HuH-7.5 (cell line): ENCODE data around the gene MGAT5.
"Not testable (repeated sequence)": the region's sequence is repeated elsewhere in the genome, so short reads cannot be mapped to it uniquely, and the experiment has no call there.

Experiments used
- DNase-seq: peaks from one replicate; pipeline ENCODE4 v3.0.0; 2011; ENCODE audit warnings: low spot score

MGAT5 gene

GRCh38 chr2:134276381-134277172, 22.7 kb downstream of the MGAT5 start:
- DNase-seq = no peak

DNA sequence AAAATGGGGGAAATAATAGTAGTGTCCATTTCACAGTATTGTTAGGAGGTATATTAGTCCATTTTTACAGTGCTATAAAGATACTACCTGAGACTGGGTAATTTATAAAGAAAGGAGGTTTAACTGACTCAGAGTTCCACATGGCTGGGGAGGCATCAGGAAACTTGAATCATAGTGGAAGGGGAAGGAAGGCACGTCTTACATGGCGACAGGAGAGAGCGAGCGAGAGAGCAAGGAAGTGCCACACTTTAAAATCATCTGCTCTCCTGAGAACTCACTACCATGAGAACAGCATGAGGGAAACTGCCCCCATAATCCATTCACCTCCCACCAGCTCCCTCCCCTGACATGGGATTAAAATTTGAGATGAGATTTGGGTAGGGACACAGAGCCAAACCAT, 23.4 kb downstream of the MGAT5 start:
- no peak for DNase-seq

DNA sequence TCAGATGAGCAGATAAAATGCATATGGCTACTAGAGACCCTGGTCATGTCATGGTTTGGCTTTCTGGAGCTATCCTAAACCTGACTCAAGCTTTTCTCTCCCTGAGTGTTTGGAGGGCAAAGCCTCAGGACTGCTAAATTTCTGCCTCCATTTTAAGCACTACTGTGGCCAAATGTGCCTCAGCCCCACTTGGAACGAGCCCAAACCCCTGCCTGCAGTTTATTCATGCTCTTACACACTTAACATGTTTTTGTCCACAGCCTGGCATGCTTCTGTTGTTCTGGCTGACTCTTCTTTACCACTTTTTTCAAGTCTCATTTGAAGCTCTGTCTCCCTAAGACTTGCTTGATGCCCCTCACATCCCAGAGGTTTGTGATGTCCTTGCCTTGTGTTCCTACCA, 24.7 kb downstream of the MGAT5 start:
- no peak for DNase-seq

- DNase-seq = no peak
These were observed 25.5 kb downstream of the MGAT5 start for GRCh38 chr2:134279417-134279816.

GRCh38 chr2:134280231-134280630, 26.4 kb downstream of the MGAT5 start:
- DNase-seq = no peak

DNA sequence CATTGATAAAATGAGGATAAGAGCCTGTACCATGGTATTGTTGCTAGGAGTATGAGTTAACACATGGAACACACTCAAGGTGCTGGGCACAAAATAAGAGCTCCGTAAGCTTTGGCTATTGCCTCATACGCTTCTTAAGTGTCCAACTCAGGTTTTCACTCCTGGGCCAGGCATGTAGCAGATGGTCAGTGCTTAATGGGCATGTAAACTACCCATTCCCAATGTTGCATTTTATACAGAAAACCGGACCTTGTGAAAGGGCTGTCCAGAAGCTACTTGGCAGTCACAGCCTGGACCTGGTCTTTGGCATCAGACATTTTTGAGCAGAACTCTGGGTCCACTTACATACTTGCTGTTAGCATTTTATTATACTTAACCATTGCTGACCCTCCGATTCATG, 26.9 kb downstream of the MGAT5 start:
- DNase-seq = no peak

- DNase-seq = no peak
These were observed 28.0 kb downstream of the MGAT5 start for GRCh38 chr2:134281815-134282419.

GRCh38 chr2:134282629-134283400, 28.9 kb downstream of the MGAT5 start:
- DNase-seq = no peak

- no peak for DNase-seq
These were observed 29.8 kb downstream of the MGAT5 start for GRCh38 chr2:134283661-134284060.

- DNase-seq = no peak
These were observed 30.3 kb downstream of the MGAT5 start for GRCh38 chr2:134284119-134284670.

DNA sequence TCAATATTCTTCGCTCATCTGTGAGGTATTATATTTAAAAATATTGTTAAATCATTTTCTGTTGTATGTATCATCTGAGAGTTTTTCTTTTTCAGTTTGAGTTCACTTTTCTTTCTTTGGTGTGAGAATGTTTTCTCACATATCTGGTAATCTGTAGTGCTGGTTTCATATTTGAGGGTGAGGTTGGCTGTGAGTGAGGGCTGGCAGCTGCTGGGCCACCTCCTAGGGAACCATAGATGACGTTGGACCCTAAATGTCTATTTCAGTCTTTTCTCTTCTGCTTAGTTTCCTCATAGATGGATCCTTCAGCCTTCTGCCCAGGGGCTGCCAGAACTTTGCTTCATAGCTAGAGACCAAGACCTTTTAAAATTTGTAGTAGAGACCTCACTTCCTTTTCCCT, 33.5 kb downstream of the MGAT5 start:
- no peak for DNase-seq

GRCh38 chr2:134288814-134289213, 34.9 kb downstream of the MGAT5 start:
- DNase-seq = no peak

GRCh38 chr2:134289225-134289624, 35.4 kb downstream of the MGAT5 start:
- no peak for DNase-seq

DNA sequence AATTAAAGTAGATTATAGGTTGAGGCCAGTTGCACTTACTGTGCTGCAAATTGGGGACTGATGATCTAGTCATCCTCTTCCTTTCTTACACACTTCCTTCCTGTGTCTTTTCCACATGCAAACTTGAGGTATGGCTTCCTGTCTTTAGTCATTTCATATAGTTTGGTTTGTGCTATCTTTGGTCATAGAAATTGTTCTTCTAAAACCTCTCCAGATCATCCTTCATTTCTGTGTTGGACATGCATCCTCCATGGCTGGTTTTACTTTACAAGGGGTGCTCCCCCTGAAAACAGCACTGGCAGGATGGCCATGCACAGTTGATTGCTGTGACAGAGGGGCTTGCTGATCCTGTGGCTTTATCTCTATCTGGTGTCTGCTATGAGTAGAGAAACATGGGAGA, 36.5 kb downstream of the MGAT5 start:
- no peak for DNase-seq

GRCh38 chr2:134292514-134292913, 38.6 kb downstream of the MGAT5 start:
- no peak for DNase-seq

DNA sequence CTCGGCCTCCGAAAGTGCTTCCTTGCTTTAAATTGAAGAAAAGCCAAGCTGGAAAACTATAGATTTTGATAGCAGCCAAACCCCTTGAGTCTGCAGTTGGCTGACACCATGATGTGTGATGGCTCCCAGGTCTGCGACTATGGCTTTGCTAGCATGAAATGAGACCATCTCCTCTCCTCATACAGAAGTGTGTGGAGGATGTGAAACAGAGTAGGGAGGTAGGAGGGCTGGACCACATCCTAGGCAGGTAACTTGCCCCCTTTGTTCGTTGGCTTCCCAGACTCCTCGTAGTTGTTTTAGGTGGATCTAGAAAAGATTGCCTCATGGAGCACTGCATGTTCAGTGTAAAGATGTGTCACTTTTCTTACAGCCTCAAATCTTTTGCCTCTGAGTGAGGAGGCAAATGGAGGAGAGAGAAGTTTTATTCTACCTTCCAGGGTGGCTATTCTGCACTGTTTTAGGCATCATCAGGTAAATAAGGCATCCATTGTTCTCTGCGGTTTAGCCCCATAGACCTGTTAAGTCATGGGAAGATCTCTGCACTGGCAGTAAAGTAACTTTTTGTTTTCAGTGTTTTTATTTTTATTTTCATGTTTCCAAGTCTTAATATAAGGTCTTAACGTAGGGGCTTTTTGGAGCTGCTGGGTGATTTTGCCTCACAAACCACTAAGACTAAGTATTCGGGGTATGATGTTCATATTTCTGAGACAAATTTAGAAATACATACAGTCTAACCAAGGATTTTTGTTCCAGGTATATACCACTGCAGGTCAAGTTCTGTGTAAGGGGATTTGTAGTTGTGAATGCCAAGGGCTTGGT, 40.1 kb downstream of the MGAT5 start:
- no peak for DNase-seq

- DNase-seq = not testable (repeated sequence)
These were observed 40.7 kb downstream of the MGAT5 start for GRCh38 chr2:134294598-134294997.

DNA sequence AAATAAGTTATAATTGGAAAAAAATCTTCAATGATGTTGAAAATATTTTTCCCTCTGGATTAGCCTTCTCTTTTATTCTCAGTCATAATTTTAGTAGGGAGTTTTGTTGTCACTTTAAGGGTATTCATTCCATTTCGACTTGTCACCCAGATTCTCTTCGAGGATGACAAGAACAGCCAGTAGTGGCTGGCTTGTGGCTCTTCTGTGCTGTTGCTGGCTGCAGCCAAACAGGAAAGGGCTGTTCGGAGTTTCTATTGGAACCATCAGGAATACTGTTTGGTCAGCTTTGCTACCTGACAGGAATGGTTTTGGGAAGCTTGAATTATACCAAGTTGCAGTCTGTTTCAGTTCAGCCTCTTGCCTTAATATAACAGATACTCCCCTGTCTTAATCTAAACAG, 41.6 kb downstream of the MGAT5 start:
- no peak for DNase-seq

DNA sequence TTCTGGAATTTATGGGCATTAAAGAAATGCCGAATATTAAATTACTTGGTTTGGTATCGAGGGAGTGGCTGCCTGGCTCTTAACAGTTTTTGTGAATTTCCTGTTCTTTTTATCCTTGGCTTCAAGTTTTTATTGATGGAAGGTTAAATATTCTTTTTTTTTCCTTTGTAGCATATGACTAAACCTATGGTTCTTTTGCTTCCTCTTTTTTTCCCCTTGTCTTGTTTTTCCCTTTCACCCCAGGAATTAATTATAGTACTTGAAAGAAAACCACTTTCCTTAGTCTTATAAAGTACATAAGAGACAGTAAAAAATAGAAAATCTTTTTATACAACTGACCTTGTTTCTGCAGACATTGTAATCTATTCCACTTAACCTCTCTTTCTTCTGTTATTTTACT, 42.4 kb downstream of the MGAT5 start:
- DNase-seq = no peak

DNA sequence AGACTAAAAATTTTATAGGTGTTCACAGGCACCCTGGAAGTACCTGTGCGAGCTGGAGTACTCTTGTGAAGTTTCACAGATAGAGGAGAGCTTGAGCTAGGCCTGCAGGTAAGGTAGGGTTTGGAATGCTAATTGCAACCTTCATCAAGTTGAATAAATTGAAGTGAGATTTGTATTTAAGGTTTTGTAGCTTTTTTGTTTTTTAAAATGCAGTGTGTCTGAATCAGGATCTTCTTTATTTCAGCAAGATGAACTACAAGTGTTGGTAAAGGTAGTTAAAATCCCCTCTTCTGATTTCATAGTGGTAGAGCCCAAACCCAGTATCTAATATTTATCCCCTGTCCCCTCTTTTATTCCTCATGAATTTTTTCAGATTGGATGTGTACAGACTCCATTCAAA, 45.5 kb downstream of the MGAT5 start:
- no peak for DNase-seq

DNA sequence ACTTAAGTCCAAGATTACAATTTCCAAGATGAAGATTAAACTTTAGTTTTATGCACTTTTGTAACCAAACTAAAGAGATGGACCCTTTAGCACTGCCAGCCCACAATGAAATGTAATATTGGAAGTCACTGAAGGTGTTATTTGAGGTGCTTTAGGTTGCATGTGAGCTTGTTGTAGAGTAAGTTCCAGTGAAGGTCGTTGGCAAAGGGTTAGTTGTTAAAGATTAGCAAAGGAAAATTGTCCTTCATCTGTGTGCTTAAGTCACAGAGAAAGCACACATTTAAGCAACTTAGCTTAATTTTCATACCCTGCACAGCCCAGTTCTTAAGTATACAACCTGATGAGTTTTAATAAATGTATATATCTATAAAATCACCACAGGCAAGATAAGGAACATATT, 46.7 kb downstream of the MGAT5 start:
- no peak for DNase-seq
